ENCODE data around the gene IQSEC1.
A peak's percentile ranks its signal among the peaks of the same experiment; 100 is the strongest.

IQSEC1 gene

GRCh38 chr3:12995389-12996180 is 77.6 kb downstream of the IQSEC1 start:
- WGBS (ENCODE audit: insufficient coverage, insufficient read length) = no CpG with 5 or more reads among the region's 10 CpGs
- H3K27ac ChIP-seq (ENCODE audit: low read length) = no peak overlapping the region
- no peak for DNase-seq (ENCODE audit: low read depth, low spot score)
- H3K27me3 ChIP-seq (ENCODE audit: control insufficient read depth, insufficient read depth, low read length) = 0 out of 2 replicates have a peak, but pooled peaks cover 2% of the 10 kb centered on the region
- H3K36me3 ChIP-seq (ENCODE audit: control insufficient read depth, insufficient read depth, low read length) = no peaks in the 10 kb centered on the region
- peaks cover 8% of the 10 kb centered on the region for H3K4me1 ChIP-seq (ENCODE audit: control insufficient read depth, insufficient read depth, low read length)
- no peak overlapping the region for H3K4me3 ChIP-seq (ENCODE audit: low read length)
- H3K9me3 ChIP-seq (ENCODE audit: control insufficient read depth, insufficient read depth, low read length) = no peaks in the 10 kb centered on the region

GRCh38 chr3:12994607-12995388 is 78.4 kb downstream of the IQSEC1 start:
- Histone ChIP-seq H3K9me3 (ENCODE audit: control insufficient read depth, insufficient read depth, low read length) (no peaks in the 10 kb centered on the region), H3K27me3 (ENCODE audit: control insufficient read depth, insufficient read depth, low read length) (0 out of 2 replicates have a peak, but pooled peaks cover 2% of the 10 kb centered on the region), H3K27ac (ENCODE audit: low read length) (no peak overlapping the region), H3K4me3 (ENCODE audit: low read length) (peak overlapping the region; percentile 66; the same call in 1 of the 2 replicates), H3K4me1 (ENCODE audit: control insufficient read depth, insufficient read depth, low read length) (peaks cover 8% of the 10 kb centered on the region), H3K36me3 (ENCODE audit: control insufficient read depth, insufficient read depth, low read length) (no peaks in the 10 kb centered on the region)
- no peak for DNase-seq (ENCODE audit: low read depth, low spot score)
- no CpG with 5 or more reads among the region's 58 CpGs for WGBS (ENCODE audit: insufficient coverage, insufficient read length)

GRCh38 chr3:12994357-12994606 is 78.9 kb downstream of the IQSEC1 start:
- H3K27me3 ChIP-seq (ENCODE audit: control insufficient read depth, insufficient read depth, low read length) = 0 out of 2 replicates have a peak, but pooled peaks cover 2% of the 10 kb centered on the region
- no peak overlapping the region for H3K27ac ChIP-seq (ENCODE audit: low read length)
- no peaks in the 10 kb centered on the region for H3K9me3 ChIP-seq (ENCODE audit: control insufficient read depth, insufficient read depth, low read length)
- peak overlapping the region; percentile 66; the same call in 1 of the 2 replicates for H3K4me3 ChIP-seq (ENCODE audit: low read length)
- H3K36me3 ChIP-seq (ENCODE audit: control insufficient read depth, insufficient read depth, low read length) = no peaks in the 10 kb centered on the region
- peaks cover 8% of the 10 kb centered on the region for H3K4me1 ChIP-seq (ENCODE audit: control insufficient read depth, insufficient read depth, low read length)
- DNase-seq (ENCODE audit: low read depth, low spot score) = no peak
- WGBS (ENCODE audit: insufficient coverage, insufficient read length) = no CpG with 5 or more reads among the region's 25 CpGs

GRCh38 chr3:12993517-12994356 is 79.5 kb downstream of the IQSEC1 start:
- H3K4me1 ChIP-seq (ENCODE audit: control insufficient read depth, insufficient read depth, low read length) = peaks cover 8% of the 10 kb centered on the region

GRCh38 chr3:12992629-12993516 is 80.4 kb downstream of the IQSEC1 start:
- WGBS (ENCODE audit: insufficient coverage, insufficient read length) = no CpG with 5 or more reads among the region's 24 CpGs
- H3K36me3 ChIP-seq (ENCODE audit: control insufficient read depth, insufficient read depth, low read length) = no peaks in the 10 kb centered on the region
- H3K27ac ChIP-seq (ENCODE audit: low read length) = no peak overlapping the region
- H3K4me1 ChIP-seq (ENCODE audit: control insufficient read depth, insufficient read depth, low read length) = peaks cover 8% of the 10 kb centered on the region
- no peaks in the 10 kb centered on the region for H3K9me3 ChIP-seq (ENCODE audit: control insufficient read depth, insufficient read depth, low read length)
- 0 out of 2 replicates have a peak, but pooled peaks cover 2% of the 10 kb centered on the region for H3K27me3 ChIP-seq (ENCODE audit: control insufficient read depth, insufficient read depth, low read length)
- H3K4me3 ChIP-seq (ENCODE audit: low read length) = peak overlapping the region; percentile 61; the same call in 1 of the 2 replicates
- no peak for DNase-seq (ENCODE audit: low read depth, low spot score)

More at GRCh38 chr3:12993517-12994356, 79.5 kb downstream of the IQSEC1 start:
- no peak overlapping the region for H3K27ac ChIP-seq (ENCODE audit: low read length)
- DNase-seq (ENCODE audit: low read depth, low spot score) = no peak
- H3K36me3 ChIP-seq (ENCODE audit: control insufficient read depth, insufficient read depth, low read length) = no peaks in the 10 kb centered on the region
- H3K4me3 ChIP-seq (ENCODE audit: low read length) = peak overlapping the region; percentile 66; the same call in 1 of the 2 replicates
- 0 out of 2 replicates have a peak, but pooled peaks cover 2% of the 10 kb centered on the region for H3K27me3 ChIP-seq (ENCODE audit: control insufficient read depth, insufficient read depth, low read length)
- H3K9me3 ChIP-seq (ENCODE audit: control insufficient read depth, insufficient read depth, low read length) = no peaks in the 10 kb centered on the region
- no CpG with 5 or more reads among the region's 114 CpGs for WGBS (ENCODE audit: insufficient coverage, insufficient read length)

- no peaks in the 10 kb centered on the region for H3K36me3 ChIP-seq (ENCODE audit: control insufficient read depth, insufficient read depth, low read length)
- no peak overlapping the region for H3K4me3 ChIP-seq (ENCODE audit: low read length)
- H3K27me3 ChIP-seq (ENCODE audit: control insufficient read depth, insufficient read depth, low read length) = 0 out of 2 replicates have a peak, but pooled peaks cover 2% of the 10 kb centered on the region
- no peaks in the 10 kb centered on the region for H3K9me3 ChIP-seq (ENCODE audit: control insufficient read depth, insufficient read depth, low read length)
- DNase-seq (ENCODE audit: low read depth, low spot score) = no peak
- peaks cover 11% of the 10 kb centered on the region for H3K4me1 ChIP-seq (ENCODE audit: control insufficient read depth, insufficient read depth, low read length)
- no CpG with 5 or more reads among the region's 9 CpGs for WGBS (ENCODE audit: insufficient coverage, insufficient read length)
- H3K27ac ChIP-seq (ENCODE audit: low read length) = no peak overlapping the region
Measured at GRCh38 chr3:12991861-12992281, 81.4 kb downstream of the IQSEC1 start.

- Histone ChIP-seq H3K9me3 (ENCODE audit: control insufficient read depth, insufficient read depth, low read length) (no peaks in the 10 kb centered on the region), H3K36me3 (ENCODE audit: control insufficient read depth, insufficient read depth, low read length) (no peaks in the 10 kb centered on the region), H3K27me3 (ENCODE audit: control insufficient read depth, insufficient read depth, low read length) (0 out of 2 replicates have a peak, but pooled peaks cover 2% of the 10 kb centered on the region), H3K4me3 (ENCODE audit: low read length) (no peak overlapping the region), H3K4me1 (ENCODE audit: control insufficient read depth, insufficient read depth, low read length) (peaks cover 11% of the 10 kb centered on the region), H3K27ac (ENCODE audit: low read length) (no peak overlapping the region)
- WGBS (ENCODE audit: insufficient coverage, insufficient read length) = no CpG with 5 or more reads among the region's 2 CpGs
- DNase-seq (ENCODE audit: low read depth, low spot score) = no peak
Measured at GRCh38 chr3:12991481-12991837, 81.8 kb downstream of the IQSEC1 start.

- H3K9me3 ChIP-seq (ENCODE audit: control insufficient read depth, insufficient read depth, low read length) = no peaks in the 10 kb centered on the region
- no peaks in the 10 kb centered on the region for H3K36me3 ChIP-seq (ENCODE audit: control insufficient read depth, insufficient read depth, low read length)
- no peak overlapping the region for H3K4me3 ChIP-seq (ENCODE audit: low read length)
- 0 out of 2 replicates have a peak, but pooled peaks cover 2% of the 10 kb centered on the region for H3K27me3 ChIP-seq (ENCODE audit: control insufficient read depth, insufficient read depth, low read length)
- no peak for DNase-seq (ENCODE audit: low read depth, low spot score)
- H3K4me1 ChIP-seq (ENCODE audit: control insufficient read depth, insufficient read depth, low read length) = peaks cover 11% of the 10 kb centered on the region
- no peak overlapping the region for H3K27ac ChIP-seq (ENCODE audit: low read length)
- no CpG with 5 or more reads among the region's 16 CpGs for WGBS (ENCODE audit: insufficient coverage, insufficient read length)
Measured at GRCh38 chr3:12990781-12991480, 82.3 kb downstream of the IQSEC1 start.

- no peaks in the 10 kb centered on the region for H3K9me3 ChIP-seq (ENCODE audit: control insufficient read depth, insufficient read depth, low read length)
- H3K27ac ChIP-seq (ENCODE audit: low read length) = no peak overlapping the region
- 0 out of 2 replicates have a peak, but pooled peaks cover 2% of the 10 kb centered on the region for H3K27me3 ChIP-seq (ENCODE audit: control insufficient read depth, insufficient read depth, low read length)
- no peaks in the 10 kb centered on the region for H3K36me3 ChIP-seq (ENCODE audit: control insufficient read depth, insufficient read depth, low read length)
- no peak for DNase-seq (ENCODE audit: low read depth, low spot score)
- WGBS (ENCODE audit: insufficient coverage, insufficient read length) = no CpG with 5 or more reads among the region's 5 CpGs
- H3K4me1 ChIP-seq (ENCODE audit: control insufficient read depth, insufficient read depth, low read length) = peaks cover 11% of the 10 kb centered on the region
- no peak overlapping the region for H3K4me3 ChIP-seq (ENCODE audit: low read length)
Measured at GRCh38 chr3:12990306-12990705, 82.9 kb downstream of the IQSEC1 start.

Data from iPS DF 6.9 (cell line).